GM12865 (cell line): ENCODE measurements around the gene HHIP.

Source experiments
- DNase-seq: peaks from one replicate; pipeline ENCODE4 v3.0.0; 2010; ENCODE audit warnings: low read depth
- H3K4me3 ChIP-seq: 2 replicates; pipeline ENCODE4 v1.5.1; 2011; ENCODE audit warnings: mild to moderate bottlenecking, low read depth, low read length, control low read depth
- TF ChIP-seq, protein P1 (sequence below): IDR thresholded peaks from 2 replicates; pipeline ENCODE4 v1.5.1; 2011; ENCODE audit warnings: low read length, control low read depth, low read depth, inconsistent platforms; ENCODE audit not compliant: insufficient read depth; ENCODE audit errors: missing control alignments

HHIP gene

DNA sequence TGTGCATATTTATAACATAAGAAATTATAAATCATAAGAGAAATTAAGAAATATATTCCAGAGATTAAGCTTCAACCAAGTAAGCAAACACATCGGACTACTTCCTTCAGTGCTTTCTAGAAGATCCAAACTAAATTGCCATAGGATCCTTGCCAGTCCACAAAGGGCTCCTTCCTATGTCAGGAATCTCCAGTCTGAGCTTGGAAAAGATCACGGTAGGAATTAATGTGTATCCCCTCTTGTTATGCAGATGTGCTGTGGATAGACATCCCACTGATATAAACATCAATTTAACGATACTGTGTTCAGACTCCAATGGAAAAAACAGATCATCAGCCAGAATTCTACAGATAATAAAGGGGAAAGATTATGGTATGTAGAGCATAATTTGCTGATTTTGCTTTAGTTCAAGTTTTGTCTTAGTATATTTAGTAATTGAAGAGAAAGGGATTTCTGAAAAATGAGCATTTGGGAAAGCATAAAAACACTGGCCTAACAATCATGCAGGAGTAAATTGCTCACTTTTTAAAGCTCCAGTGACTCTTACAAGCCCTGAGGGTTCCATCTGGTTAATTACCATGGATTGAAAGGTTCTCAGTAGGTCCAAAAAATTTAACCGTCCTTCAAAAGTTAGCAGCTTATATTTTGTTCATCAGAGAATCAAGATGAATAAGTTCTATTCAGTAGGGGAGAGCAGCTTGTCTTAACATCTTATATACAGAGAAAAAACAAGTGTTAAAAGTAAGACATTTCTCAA lies 65.9 kb downstream of the HHIP start:
- TF ChIP-seq, protein P1, sequence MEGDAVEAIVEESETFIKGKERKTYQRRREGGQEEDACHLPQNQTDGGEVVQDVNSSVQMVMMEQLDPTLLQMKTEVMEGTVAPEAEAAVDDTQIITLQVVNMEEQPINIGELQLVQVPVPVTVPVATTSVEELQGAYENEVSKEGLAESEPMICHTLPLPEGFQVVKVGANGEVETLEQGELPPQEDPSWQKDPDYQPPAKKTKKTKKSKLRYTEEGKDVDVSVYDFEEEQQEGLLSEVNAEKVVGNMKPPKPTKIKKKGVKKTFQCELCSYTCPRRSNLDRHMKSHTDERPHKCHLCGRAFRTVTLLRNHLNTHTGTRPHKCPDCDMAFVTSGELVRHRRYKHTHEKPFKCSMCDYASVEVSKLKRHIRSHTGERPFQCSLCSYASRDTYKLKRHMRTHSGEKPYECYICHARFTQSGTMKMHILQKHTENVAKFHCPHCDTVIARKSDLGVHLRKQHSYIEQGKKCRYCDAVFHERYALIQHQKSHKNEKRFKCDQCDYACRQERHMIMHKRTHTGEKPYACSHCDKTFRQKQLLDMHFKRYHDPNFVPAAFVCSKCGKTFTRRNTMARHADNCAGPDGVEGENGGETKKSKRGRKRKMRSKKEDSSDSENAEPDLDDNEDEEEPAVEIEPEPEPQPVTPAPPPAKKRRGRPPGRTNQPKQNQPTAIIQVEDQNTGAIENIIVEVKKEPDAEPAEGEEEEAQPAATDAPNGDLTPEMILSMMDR, result no peak
- no peak for DNase-seq

DNA sequence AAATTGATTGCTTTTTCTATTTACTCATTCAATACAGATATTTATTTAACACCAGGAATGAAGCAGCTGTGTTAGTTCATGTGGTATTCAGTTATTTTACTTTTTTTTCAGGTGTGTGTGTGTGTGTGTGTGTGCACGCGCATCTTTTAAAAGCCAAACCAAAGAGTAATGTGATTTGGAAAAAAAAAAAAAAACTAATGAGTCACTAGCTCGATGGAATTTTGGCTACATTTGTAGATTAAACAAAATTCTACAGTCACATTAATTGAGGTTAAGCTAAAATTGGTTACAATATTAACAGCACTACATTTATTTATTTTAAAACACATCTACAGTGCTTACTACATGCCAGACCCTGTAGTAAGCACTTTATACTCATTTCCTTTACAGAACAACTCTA lies 66.8 kb downstream of the HHIP start:
- TF ChIP-seq, protein P1, result no peak
- H3K4me3 ChIP-seq, result no peak overlapping the region
- DNase-seq, result no peak

More for the DNA sequence above, 65.9 kb downstream of the HHIP start:
- no peak overlapping the region for H3K4me3 ChIP-seq

DNA sequence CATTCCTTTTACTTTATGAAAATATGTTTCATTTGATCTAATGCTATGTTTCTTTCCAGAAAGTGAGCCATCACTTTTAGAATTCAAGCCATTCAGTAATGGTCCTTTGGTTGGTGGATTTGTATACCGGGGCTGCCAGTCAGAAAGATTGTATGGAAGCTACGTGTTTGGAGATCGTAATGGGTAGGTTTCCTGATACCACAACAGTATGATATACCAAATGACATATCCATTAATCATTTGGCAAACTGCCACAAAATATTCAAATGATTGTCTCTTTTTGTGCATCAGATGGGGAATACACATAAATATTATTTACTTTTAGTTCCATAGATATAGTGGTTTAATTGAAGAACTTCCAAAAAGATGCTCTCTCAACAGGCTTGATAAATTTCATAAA lies 68.2 kb downstream of the HHIP start:
- TF ChIP-seq, protein P1, result no peak
- no peak for DNase-seq
- H3K4me3 ChIP-seq, result no peak overlapping the region

DNA sequence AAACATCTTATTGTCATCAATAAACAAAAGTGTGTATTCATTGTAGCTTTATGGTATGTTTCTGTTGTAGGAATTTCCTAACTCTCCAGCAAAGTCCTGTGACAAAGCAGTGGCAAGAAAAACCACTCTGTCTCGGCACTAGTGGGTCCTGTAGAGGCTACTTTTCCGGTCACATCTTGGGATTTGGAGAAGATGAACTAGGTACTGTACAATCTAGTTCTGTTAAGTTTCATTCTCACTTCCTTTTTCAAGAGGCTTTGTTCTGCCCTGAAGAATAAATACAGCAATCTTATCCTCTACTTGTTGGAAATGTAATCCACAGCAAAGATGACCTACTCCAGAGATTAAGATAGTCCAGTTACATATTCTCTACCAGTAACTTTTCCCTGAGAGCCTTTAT lies 69.3 kb downstream of the HHIP start:
- peak; percentile 32 for DNase-seq
- TF ChIP-seq, protein P1, result no peak
- no peak overlapping the region for H3K4me3 ChIP-seq

DNA sequence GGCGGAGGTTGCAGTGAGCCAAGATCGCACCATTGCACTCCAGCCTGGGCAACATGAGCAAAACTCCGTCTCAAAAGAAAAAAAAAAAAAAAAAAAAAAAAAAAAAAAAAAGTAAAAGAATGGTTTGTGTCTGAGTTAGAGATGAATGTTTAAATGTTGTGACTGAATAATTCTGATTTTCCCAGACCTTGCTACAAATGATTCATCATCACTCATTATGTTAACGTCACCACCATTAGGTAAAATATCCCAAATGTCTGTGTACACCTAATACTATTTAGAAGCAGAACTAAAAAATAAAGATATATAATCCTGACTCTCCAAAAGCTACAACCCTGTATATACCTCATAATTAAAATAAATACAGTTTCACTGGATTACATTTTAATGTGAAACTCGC lies 70.8 kb downstream of the HHIP start:
- H3K4me3 ChIP-seq, result no peak overlapping the region
- no peak for DNase-seq
- TF ChIP-seq, protein P1, result no peak

DNA sequence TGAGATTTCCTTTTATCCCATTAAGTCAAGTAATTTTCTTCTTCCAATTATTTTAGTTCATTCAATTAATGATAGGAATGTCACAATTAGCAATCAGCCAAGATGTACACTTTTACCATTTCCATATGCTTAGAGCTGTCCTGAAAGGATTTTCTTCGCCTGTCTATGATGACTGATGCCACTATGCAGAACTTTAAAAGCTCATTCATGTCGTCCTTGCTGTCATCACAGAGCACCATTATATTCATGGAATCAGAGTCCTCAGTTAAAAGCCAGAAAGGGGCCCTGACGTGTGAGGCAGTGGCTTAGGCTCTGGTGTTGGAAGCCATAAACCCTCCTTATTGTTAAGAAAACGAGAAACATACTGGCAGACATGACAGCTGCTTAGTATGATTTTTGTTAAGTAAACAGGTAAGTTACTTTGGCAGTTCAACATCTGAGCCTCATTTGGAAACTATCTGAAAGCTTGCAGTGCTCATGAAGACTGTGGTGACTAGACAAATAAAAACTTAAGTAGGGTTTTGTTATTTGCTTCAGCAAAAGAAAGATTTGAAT lies 73.1 kb downstream of the HHIP start:
- TF ChIP-seq, protein P1, result no peak
- H3K4me3 ChIP-seq, result no peak overlapping the region

More for the DNA sequence above, 73.1 kb downstream of the HHIP start:
- DNase-seq, result no peak
